Measurements from ENCODE around the gene ZNF248.
"Not testable (repeated sequence)": the region's sequence is repeated elsewhere in the genome, so short reads cannot be mapped to it uniquely, and the experiment has no call there.

The ZNF248 gene

GRCh38 chr10:37857287-37858211, at the start of gene ZNF248:
ZNF248 (minus strand) TSS chr10:37857610; CDS start chr10:37856310, 1,300 bp downstream.
- peak; percentile 75 for DNase-seq

GRCh38 chr10:37906382-37906781, 49.0 kb upstream of the ZNF248 start:
- no peak for DNase-seq

- DNase-seq: no peak
These were observed 39.0 kb upstream of the ZNF248 start for GRCh38 chr10:37896436-37896835.

- no peak for DNase-seq
These were observed 38.3 kb upstream of the ZNF248 start for GRCh38 chr10:37895674-37896073.

- no peak for DNase-seq
These were observed 28.4 kb upstream of the ZNF248 start for GRCh38 chr10:37885850-37886249.

GRCh38 chr10:37872955-37873354, 15.5 kb upstream of the ZNF248 start:
- DNase-seq: no peak

GRCh38 chr10:37872283-37872682, 14.9 kb upstream of the ZNF248 start:
- DNase-seq: no peak

- DNase-seq: no peak
These were observed 14.3 kb upstream of the ZNF248 start for GRCh38 chr10:37871568-37872251.

GRCh38 chr10:37871143-37871542, 13.7 kb upstream of the ZNF248 start:
- no peak for DNase-seq

- no peak for DNase-seq
These were observed 11.4 kb upstream of the ZNF248 start for GRCh38 chr10:37868796-37869195.

- no peak for DNase-seq
These were observed 8.8 kb upstream of the ZNF248 start for GRCh38 chr10:37865957-37866803.

- no peak for DNase-seq
These were observed 7.9 kb upstream of the ZNF248 start for GRCh38 chr10:37865264-37865663.

GRCh38 chr10:37860494-37861190, 3.2 kb upstream of the ZNF248 start:
- no peak for DNase-seq

GRCh38 chr10:37859270-37859669, 1.9 kb upstream of the ZNF248 start:
- DNase-seq: not testable (repeated sequence)

- no peak for DNase-seq
These were observed 526 bp downstream of the ZNF248 start for GRCh38 chr10:37856881-37857286.

GRCh38 chr10:37855636-37856035, 1.8 kb downstream of the ZNF248 start:
- no peak for DNase-seq

GRCh38 chr10:37854626-37855025, 2.8 kb downstream of the ZNF248 start:
- DNase-seq: no peak

GRCh38 chr10:37844644-37845043, 12.8 kb downstream of the ZNF248 start:
- no peak for DNase-seq

- DNase-seq: no peak
These were observed 18.2 kb downstream of the ZNF248 start for GRCh38 chr10:37839243-37839642.

GRCh38 chr10:37831495-37832333, 25.7 kb downstream of the ZNF248 start:
- no peak for DNase-seq

- DNase-seq: no peak
These were observed 30.6 kb downstream of the ZNF248 start for GRCh38 chr10:37826806-37827205.

Measured in GOT3 (cell line).